ENCODE results near the gene NCDN. TPM values are rescaled to one million over a fixed set of nuclear protein-coding genes. Genes with fewer than 3 reads are reported as not detected.

Gene NCDN, protein sequence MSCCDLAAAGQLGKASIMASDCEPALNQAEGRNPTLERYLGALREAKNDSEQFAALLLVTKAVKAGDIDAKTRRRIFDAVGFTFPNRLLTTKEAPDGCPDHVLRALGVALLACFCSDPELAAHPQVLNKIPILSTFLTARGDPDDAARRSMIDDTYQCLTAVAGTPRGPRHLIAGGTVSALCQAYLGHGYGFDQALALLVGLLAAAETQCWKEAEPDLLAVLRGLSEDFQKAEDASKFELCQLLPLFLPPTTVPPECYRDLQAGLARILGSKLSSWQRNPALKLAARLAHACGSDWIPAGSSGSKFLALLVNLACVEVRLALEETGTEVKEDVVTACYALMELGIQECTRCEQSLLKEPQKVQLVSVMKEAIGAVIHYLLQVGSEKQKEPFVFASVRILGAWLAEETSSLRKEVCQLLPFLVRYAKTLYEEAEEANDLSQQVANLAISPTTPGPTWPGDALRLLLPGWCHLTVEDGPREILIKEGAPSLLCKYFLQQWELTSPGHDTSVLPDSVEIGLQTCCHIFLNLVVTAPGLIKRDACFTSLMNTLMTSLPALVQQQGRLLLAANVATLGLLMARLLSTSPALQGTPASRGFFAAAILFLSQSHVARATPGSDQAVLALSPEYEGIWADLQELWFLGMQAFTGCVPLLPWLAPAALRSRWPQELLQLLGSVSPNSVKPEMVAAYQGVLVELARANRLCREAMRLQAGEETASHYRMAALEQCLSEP
- total RNA-seq = 44.2 and 46.4 TPM in 2 replicates

GRCh38 chr1:35557611-35558373 is at the start of gene NCDN:
TSS of gene NCDN (plus strand) at chr1:35557799. CDS start at chr1:35558191, 392 bp downstream.

GRCh38 chr1:35557118-35557610 is 435 bp upstream of the NCDN start, which contains the start of gene KIAA0319L:
TSS of gene KIAA0319L (minus strand) at chr1:35557403. CDS start at chr1:35554491, 2,912 bp downstream.

DNA sequence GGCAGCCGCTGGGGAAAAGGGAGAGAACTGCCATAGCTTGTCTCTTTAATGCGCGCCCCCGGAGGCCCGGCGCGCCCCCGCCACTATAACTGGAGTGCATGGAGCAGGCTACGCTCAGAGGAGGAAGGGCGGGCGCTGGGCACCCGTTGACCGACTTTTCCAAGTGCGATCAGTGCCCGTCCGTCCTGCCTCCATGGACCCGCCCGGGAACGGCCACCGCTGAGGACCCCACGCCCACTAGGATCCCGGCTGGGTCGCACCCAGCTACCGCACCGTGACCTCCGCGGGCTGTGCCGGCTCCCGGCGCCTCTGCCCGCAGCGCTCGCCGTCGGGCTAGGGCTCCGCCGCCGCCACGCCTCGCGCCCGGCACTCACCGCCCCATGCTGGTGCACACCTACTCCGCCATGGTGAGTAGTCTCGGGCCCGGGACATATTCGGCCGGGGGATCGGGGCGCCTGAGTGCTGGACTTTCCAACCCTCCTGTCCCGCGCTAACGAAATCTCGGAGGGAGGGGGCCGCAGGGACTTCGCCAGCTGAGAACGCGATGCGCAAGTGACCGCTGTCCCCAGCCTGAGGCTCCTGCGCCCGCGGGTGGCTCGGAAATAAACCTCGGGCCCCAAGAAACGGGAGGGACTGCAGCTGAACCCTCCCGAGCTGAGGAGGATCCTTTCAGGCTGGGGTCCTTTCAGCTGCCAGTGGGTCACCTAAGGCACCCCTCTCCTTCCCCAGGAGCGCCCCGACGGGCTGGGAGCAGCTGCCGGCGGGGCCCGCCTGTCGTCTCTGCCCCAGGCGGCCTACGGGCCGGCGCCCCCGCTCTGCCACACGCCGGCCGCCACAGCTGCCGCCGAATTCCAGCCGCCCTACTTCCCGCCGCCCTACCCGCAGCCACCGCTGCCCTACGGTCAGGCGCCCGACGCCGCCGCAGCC is 15.9 kb downstream of the NCDN start, which contains the start of gene TFAP2E:
Gene TFAP2E (plus strand): TSS at position 117 of the 927 bp plus-strand sequence. CDS start 264 bp downstream, at position 381.

Other genes with a start within 250 kb of the NCDN start
- 59.0 and 60.5 TPM in 2 replicates for gene KIAA0319L, start 396 bp upstream of the NCDN start, total RNA-seq
- 0.13 and 0.33 TPM in 2 replicates for gene TFAP2E, start 15.5 kb downstream of the NCDN start, total RNA-seq
- gene PSMB2, start 83.7 kb downstream of the NCDN start, total RNA-seq = 25.2 and 25.6 TPM in 2 replicates
- 19.5 and 20.5 TPM in 2 replicates for gene C1orf216, start 161.1 kb downstream of the NCDN start, total RNA-seq
- 3.7 and 6.8 TPM in 2 replicates for gene CLSPN, start 212.2 kb downstream of the NCDN start, total RNA-seq